HCEC 1CT (cell line): Measurements from ENCODE around the gene STOM.
"Not testable (repeated sequence)": the region's sequence is repeated elsewhere in the genome, so short reads cannot be mapped to it uniquely, and the experiment has no call there.

ENCODE experiments used
- DNase-seq: peaks from one replicate; pipeline ENCODE4 v3.0.0-alpha.2; 2017

Gene STOM

GRCh38 chr9:121369595-121370265 is at the start of gene STOM:
TSS of gene STOM (minus strand) at chr9:121370250. CDS start at chr9:121370187, 63 bp downstream.
- peak; percentile 65 for DNase-seq

GRCh38 chr9:121411993-121412392 is 41.9 kb upstream of the STOM start:
- no peak for DNase-seq

DNA sequence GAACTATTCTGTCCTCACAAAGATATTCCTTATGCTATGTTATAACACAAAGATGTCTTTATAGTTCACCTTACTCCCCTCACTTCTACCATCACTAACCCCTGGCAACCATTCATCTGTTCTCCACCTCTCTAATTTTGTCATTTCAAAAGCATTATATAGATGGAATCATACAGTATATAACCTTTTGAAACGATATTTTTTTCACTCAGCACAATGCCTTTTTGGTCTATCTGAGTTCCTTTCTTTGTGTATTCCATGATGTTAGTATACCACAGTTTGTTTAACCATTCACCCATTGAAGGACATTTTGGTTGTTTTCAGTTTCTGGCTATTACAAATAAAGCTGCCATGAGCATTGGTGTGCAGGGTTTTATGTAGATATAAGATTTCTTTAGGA is 35.8 kb upstream of the STOM start:
- no peak for DNase-seq

DNA sequence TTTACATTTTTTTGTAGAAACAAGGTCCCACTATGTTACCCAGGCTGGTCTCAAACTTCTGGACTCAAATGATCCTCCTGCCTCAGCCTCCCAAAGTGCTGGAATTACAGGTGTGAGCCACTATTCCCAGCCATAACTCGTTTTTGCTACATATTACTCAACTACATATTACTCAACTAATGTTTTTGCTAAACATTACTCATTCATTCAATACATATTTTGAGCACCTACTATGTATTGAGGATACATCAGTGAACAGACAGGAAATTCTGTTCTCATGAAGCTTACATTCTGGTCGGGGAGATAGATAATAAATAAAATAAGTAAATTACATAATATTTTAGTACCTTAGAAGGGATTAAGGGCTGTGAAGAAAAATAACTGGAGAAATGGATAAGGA is 34.9 kb upstream of the STOM start:
- DNase-seq = peak; percentile 35

- peak; percentile 73 for DNase-seq
Observed at GRCh38 chr9:121399883-121400607, 30.0 kb upstream of the STOM start.

- DNase-seq = peak; percentile 23
Observed at GRCh38 chr9:121399126-121399882, 29.3 kb upstream of the STOM start.

DNA sequence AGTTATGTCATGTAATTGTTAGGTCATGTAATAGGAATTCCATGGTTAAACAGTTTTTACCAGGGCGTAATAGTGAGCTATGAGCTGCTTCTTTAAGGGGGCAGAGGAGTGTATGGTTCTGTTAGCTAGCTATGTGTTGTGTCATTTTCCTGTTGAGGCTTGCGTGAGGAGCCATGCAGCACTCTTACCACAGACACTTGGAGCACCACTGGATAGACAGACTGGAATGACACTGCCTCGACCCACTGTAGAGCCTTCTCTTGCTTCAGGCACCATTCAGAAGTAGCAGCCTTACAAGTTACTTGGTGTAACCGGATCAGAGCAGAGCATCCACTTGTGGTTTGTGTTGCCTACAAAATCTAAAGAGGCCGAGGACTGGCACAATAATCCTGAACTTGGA is 28.3 kb upstream of the STOM start:
- DNase-seq = peak; percentile 97

DNA sequence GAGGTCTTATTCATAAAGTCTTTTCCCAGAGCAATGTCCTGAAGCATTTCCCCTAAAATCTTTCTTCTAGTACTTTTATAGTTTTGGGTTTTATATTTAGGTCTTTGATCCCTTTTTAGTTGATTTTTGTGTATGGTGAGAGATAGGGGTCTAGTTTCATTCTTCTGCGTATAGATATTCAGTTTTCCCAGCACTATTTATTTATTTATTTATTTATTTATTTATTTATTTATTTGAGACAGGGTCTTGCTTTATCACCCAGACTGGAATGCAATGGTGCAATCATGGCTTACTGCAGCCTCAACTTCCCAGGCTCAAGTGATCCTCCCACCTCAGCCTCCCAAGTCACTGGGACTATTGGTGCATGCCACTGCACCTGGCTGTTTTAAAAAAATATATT is 27.2 kb upstream of the STOM start:
- not testable (repeated sequence) for DNase-seq

- DNase-seq = no peak
Observed at GRCh38 chr9:121395558-121395957, 25.5 kb upstream of the STOM start.

GRCh38 chr9:121394292-121394691 is 24.2 kb upstream of the STOM start:
- DNase-seq = no peak

- peak; percentile 23 for DNase-seq
Observed at GRCh38 chr9:121393318-121393717, 23.3 kb upstream of the STOM start.

- DNase-seq = no peak
Observed at GRCh38 chr9:121390372-121390771, 20.3 kb upstream of the STOM start.

- no peak for DNase-seq
Observed at GRCh38 chr9:121388140-121388905, 18.3 kb upstream of the STOM start.

DNA sequence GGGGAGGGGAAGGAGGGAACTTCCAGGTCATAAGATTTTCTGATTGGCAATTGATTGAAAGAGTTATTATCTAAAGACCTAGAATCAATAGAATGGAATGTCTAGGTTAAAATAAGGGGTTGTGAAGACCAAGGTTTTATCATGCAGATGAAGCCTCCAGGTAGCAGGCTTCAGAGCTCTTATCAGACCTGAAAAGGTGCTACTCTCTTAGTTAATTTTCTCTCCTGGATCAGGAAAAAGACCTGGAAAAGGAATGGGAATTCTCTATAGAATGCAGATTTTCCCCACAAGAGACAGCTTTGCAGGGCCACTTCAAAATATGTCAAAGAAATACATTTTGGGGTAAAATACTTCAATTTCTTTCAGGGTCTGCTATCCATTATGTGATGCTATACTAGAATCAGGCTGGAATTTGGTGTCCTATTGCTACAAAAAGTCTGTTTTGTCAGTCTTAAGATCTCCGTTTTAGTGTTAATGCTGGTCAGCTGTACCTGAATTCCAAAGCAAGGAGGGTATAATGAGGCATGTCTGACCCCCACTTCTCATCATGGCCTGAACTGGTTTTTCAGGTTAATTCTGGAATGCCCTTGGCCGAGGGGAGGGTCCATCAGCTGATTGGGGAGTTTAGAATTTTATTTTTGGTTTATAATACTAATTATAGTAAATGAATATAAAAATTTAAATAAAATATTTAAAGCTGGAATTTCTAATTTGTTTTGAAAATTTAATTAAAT is 16.6 kb upstream of the STOM start:
- DNase-seq = no peak

DNA sequence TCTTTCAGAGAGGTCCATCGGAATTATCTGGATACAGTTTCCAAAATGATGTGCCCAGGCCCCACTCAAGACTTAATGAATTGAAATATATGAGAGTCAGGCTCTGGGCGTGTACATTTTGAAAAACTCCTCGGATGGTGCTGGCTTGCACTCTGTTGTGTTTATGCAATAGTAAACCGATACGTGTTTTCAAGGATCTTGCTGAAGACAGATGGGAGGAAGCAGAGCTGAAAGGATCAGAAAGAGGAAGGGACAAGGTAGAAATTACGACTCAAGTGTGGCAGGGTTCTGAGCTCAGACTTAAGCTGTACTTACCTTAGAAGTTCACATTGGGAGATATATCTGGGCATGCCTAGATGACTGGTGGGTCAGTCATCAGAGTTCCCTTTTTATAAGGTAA is 13.7 kb upstream of the STOM start:
- no peak for DNase-seq

DNA sequence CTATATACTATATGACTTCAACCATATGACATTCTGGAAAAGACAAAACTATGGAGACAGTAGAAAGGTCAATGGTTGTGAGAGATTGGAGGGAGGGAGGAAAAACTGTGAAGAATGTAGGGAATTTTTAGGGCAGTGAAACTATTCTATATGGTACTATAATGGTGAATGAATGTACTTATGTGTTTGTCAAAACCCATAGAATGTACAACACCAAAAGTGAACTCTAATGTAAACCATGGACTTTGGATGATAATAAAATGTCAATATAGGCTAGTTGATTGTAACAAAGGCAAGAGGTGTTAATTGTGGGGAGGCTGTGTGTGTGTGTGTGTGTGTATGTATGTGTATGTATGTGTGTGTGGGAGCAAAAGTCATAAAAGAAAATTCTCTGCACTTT is 10.8 kb upstream of the STOM start:
- no peak for DNase-seq

DNA sequence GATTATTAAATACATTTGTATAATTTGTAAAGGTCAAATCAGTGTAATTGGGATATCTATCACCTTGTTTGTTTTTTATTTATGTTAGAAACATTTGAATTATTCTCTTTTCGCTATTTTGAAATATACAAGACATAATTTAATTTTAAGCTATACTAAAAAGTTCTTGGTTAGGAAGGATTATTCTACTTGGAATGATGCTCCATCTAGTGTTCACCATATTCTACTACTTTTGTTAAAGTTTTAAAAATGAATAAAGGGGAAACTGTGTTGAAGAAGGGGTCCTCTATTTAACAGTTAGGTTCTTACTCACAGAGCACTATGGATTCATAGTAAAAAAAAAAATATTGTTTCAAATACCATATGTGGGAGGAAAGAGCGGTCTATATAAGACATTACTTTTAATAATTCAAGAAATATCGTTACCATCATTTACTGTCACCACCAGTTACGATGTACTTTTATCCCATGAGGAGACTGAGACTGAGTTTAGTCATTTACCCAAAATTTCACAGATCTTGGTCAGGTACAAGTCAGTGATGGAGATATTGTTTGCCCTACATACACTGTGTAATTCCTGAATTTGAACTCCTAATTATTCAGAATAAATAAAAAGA is 6.3 kb upstream of the STOM start:
- DNase-seq = peak; percentile 40

GRCh38 chr9:121373011-121373729 is 3.1 kb upstream of the STOM start:
- DNase-seq = peak; percentile 76

DNA sequence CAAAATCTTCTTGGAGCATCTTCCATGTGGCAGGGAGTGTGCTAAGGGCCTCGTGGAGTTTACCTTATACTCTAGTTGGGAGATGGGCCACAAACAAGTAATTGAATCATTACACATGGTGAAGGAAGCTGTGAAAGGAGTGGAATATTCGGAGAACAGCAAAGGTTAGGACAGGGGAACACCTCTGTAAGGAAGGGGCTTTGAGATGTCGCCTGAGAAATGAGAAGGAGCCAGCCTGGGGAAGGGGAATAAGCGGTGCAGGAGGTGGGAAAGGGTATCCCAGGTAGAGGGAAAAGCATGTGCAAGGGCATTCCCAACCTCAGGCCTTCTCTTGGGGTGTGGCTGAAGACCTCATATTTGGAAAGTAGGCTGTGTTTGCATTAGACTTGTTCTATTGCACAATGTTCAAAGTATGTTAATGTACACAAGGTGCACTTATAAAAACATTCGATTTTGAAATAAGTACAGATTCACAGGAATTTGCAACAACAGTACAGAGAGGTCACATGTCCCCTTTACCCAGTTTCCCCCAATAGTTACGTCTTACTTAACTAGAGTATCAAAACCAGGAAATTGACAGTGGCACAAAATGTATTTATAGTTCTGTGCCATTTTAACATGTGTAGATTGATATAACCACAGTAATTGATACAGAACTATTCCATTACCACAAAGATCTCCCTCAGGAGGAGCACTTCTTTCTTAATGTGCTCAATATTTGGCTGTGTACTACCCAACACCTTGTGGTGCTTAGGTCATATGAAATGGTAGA is 2.4 kb upstream of the STOM start:
- DNase-seq = peak; percentile 51

GRCh38 chr9:121371495-121372061 is 1.5 kb upstream of the STOM start:
- no peak for DNase-seq
